HepG2 (cell line): ENCODE data around the gene C22orf15. TPM values are rescaled to one million over a fixed set of nuclear protein-coding genes. Genes with fewer than 3 reads are reported as not detected.

Source experiments
- ATAC-seq: fragments of 200-7000 bp; cut with Tn5 transposase; 3 replicates; pipeline ENCODE4 v1.9.1; 2020; ENCODE audit warnings: mild to moderate bottlenecking, moderate library complexity
- BruUV-seq: library from RNA; stranded (reverse); fragments of 400-500 nt; replicated peaks from 2 replicates; lab custom pipeline; 2021; lab: Mats Ljungman, UMichigan
- CTCF ChIA-PET: fragments of 300-600 bp; formaldehyde crosslinking; extraction: SDS; loops from one replicate; lab custom pipeline; 2021; ENCODE audit warnings: low total read pairs, inconsistent platforms, low intra/inter-chr PET ratio; lab: Yijun Ruan, JAX
- POLR2A ChIA-PET: fragments of 350-600 bp; sonication (Branson Sonifier 250); formaldehyde crosslinking; loops from one replicate; lab custom pipeline; 2020; ENCODE audit warnings: antibody characterized with exemption, inconsistent platforms; lab: Yijun Ruan, JAX
- DNase-seq: peaks from one replicate; pipeline ENCODE4 v3.0.0-alpha.2; 2015; ENCODE audit warnings: low spot score
- FAIRE-seq: peaks from 3 replicates; lab custom pipeline; 2011; peaks lifted over from hg19 to GRCh38; lab: Jason Lieb, UNC
- H2AFZ ChIP-seq: one replicate; pipeline ENCODE4 v1.6.1; 2011; ENCODE audit warnings: low read length, inconsistent platforms
- H3K27ac ChIP-seq: fragments of 300-600 bp; 3 replicates; pipeline ENCODE4 v1.8.0; 2011; ENCODE audit warnings: mixed run types, mild to moderate bottlenecking, mixed read lengths, low read length, inconsistent platforms; ENCODE audit not compliant: insufficient read depth; ENCODE audit errors: extremely low read length
- H3K27me3 ChIP-seq, 2 experiments: fragments of 200-600 bp in 1 of 2; 2 replicates in 1 of 2; 3 replicates in 1 of 2; pipeline versions ENCODE4 v1.6.0 to v1.8.0; 2011; ENCODE audit warnings: low read length in 2 of 2, mild to moderate bottlenecking in 2 of 2, moderate library complexity in 2 of 2, inconsistent platforms in 1 of 2; ENCODE audit not compliant: insufficient read depth in 2 of 2, control insufficient read depth in 1 of 2
- H3K36me3 ChIP-seq, 2 experiments: fragments of 200-600 bp in 1 of 2; replicated peaks in 1 of 2; 2 replicates in 1 of 2; 3 replicates in 1 of 2; pipeline versions ENCODE4 v1.5.1 to v1.8.0; 2011; ENCODE audit warnings: low read length in 2 of 2, inconsistent platforms in 1 of 2; ENCODE audit not compliant: insufficient read depth in 2 of 2, control insufficient read depth in 1 of 2
- H3K4me1 ChIP-seq: 2 replicates; pipeline ENCODE4 v1.5.1; 2012; ENCODE audit warnings: low read length, inconsistent platforms; ENCODE audit not compliant: insufficient read depth
- H3K4me2 ChIP-seq: 2 replicates; pipeline ENCODE4 v1.6.0; 2011; ENCODE audit warnings: low read depth, low read length, inconsistent platforms
- H3K4me3 ChIP-seq, 3 experiments: fragments of 200-600 bp in 1 of 3; sonication (generic), shearing (Covaris generic) in 1 of 3; replicated peaks in 1 of 3; 2 replicates each; pipeline ENCODE4 v1.5.1; 2011 to 2016; ENCODE audit warnings: low read length in 3 of 3, inconsistent platforms in 2 of 3, low read depth in 2 of 3, mild to moderate bottlenecking in 2 of 3, control low read depth in 1 of 3, mixed read lengths in 1 of 3; ENCODE audit not compliant: insufficient read depth in 1 of 3
- H3K79me2 ChIP-seq: one replicate; pipeline ENCODE4 v1.6.1; 2011; ENCODE audit warnings: low read length, inconsistent platforms; ENCODE audit not compliant: insufficient read depth
- H3K9ac ChIP-seq: 2 replicates; pipeline ENCODE4 v1.6.0; 2011; ENCODE audit warnings: mild to moderate bottlenecking, low read depth, low read length, inconsistent platforms; ENCODE audit not compliant: insufficient read depth
- H3K9me3 ChIP-seq: 2 replicates; pipeline ENCODE4 v1.5.1; 2012; ENCODE audit warnings: mild to moderate bottlenecking, low read length
- H4K20me1 ChIP-seq: 2 replicates; pipeline ENCODE4 v1.6.0; 2011; ENCODE audit warnings: inconsistent platforms, mild to moderate bottlenecking, low read length, moderate library complexity; ENCODE audit not compliant: insufficient read depth
- AHDC1 ChIP-seq: sonication (generic); formaldehyde crosslinking; IDR thresholded peaks from 2 replicates; pipeline ENCODE4 v1.5.1; 2020; ENCODE audit warnings: mild to moderate bottlenecking, missing genetic modification reagents, borderline replicate concordance
- NFIC ChIP-seq: IDR thresholded peaks from 2 replicates; pipeline ENCODE4 v1.6.1; 2012; ENCODE audit warnings: mild to moderate bottlenecking, low read length, inconsistent platforms
- ZC3H13 ChIP-seq: sonication (generic); formaldehyde crosslinking; IDR thresholded peaks from 2 replicates; pipeline ENCODE4 v1.8.1; 2023; ENCODE audit warnings: mild to moderate bottlenecking, missing genetic modification reagents, moderate library complexity
- ZNF33A ChIP-seq: sonication (generic); formaldehyde crosslinking; IDR thresholded peaks from 2 replicates; pipeline ENCODE4 v1.5.1; 2020; ENCODE audit warnings: missing genetic modification reagents, mild to moderate bottlenecking, moderate library complexity, borderline replicate concordance
- ZNF350 ChIP-seq: sonication (generic); formaldehyde crosslinking; IDR thresholded peaks from 2 replicates; pipeline ENCODE4 v1.4.0; 2020; ENCODE audit warnings: mild to moderate bottlenecking, low read depth, missing genetic modification reagents, borderline replicate concordance
- ZNF562 ChIP-seq: sonication (generic); formaldehyde crosslinking; IDR thresholded peaks from 2 replicates; pipeline ENCODE4 v1.8.0; 2022; ENCODE audit warnings: missing genetic modification reagents, borderline replicate concordance
- ZNF652 ChIP-seq: IDR thresholded peaks from 2 replicates; pipeline ENCODE4 v1.6.1; 2016; ENCODE audit warnings: low read depth, borderline replicate concordance
- WGBS: methylation state at CpG from one replicate; pipeline ENCODE4 v1.1.6; 2017; ENCODE audit warnings: low lambda C conversion rate; 5-methylcytosine and 5-hydroxymethylcytosine counted together
- in situ Hi-C: cut with HindIII; loops from 2 replicates; pipeline ENCODE4 v1.10.0; 2017; ENCODE audit warnings: low pct_unique_long_range_greater_than_20kb; ENCODE audit not compliant: extremely low pct_ligation_motif_present
- intact Hi-C: fragments of 100-400 bp; cut with micrococcal nuclease; formaldehyde crosslinking; loops from one replicate; pipeline ENCODE4 v1.10.0; 2022; ENCODE audit not compliant: unreplicated experiment
- polyA plus RNA-seq, 8 experiments: library from polyadenylated mRNA; depleted of rRNA in 3 of 8; stranded (reverse) in 7 of 8; unstranded in 1 of 8; fragments of >200 nt; fragmentation: Illumina TruSeq in 4 of 8; extraction: Trizol in 4 of 8; gene quantifications; 2 replicates each; pipeline versions ENCODE4 v1.2.1 to v1.2.3, GENCODE V29; 2011 to 2016; ENCODE audit warnings: low read depth in 4 of 8, missing spikeins in 1 of 8, mixed read lengths in 1 of 8; ENCODE audit not compliant: insufficient read depth in 1 of 8
- total RNA-seq, 5 experiments: library from RNA; depleted of rRNA; stranded (reverse); fragments of >200 nt; fragmentation: Illumina TruSeq; extraction: Trizol; gene quantifications; 2 replicates each; pipeline ENCODE4 v1.2.3, GENCODE V29; 2016; ENCODE audit warnings: low read depth in 1 of 5

The C22orf15 gene
- total and polyA plus RNA-seq, 2 of the 13 experiments (the other 11 are each of a cell fraction or from before 2014, with no cell fraction given) = not detected

GRCh38 chr22:23787910-23788309 is 25.1 kb downstream of the C22orf15 start:
- Histone ChIP-seq H3K79me2 (peaks cover 51% of the 10 kb centered on the region), H3K4me3 (peak overlapping the region; percentile 84 to 92 (median 90)), H3K36me3 (peaks cover 11 to 16% of the 10 kb centered on the region in 2 experiments), H3K4me2 (peak overlapping the region; percentile 99), H3K9me3 (no peaks in the 10 kb centered on the region), H3K9ac (peak overlapping the region; percentile 99), H3K27me3 (no peaks in the 10 kb centered on the region), H3K4me1 (peaks cover 62% of the 10 kb centered on the region), H2AFZ (no peak overlapping the region), H4K20me1 (peaks cover 23% of the 10 kb centered on the region), H3K27ac (peak overlapping the region; percentile 99)
- BruUV-seq = TSS peak; percentile 63
- WGBS = 63% methylated on average over 3 of the region's 3 CpGs
- ATAC-seq (no peak), FAIRE-seq (no peak), DNase-seq (no peak)
- 0 out of 2 replicates have a peak, but pooled peaks have one; percentile 7 for TF ChIP-seq ZNF350 (CRISPR knock-in tag)
- peak; percentile 50; the same call in 1 of the 2 replicates for TF ChIP-seq ZNF652 (CRISPR knock-in tag)
- 0 out of 2 replicates have a peak, but pooled peaks have one; percentile 73 for TF ChIP-seq ZNF33A (CRISPR knock-in tag)
- no peak for TF ChIP-seq NFIC
- TF ChIP-seq AHDC1 (CRISPR knock-in tag) = 0 out of 2 replicates have a peak, but pooled peaks have one; percentile 23
- no peak for TF ChIP-seq ZC3H13 (CRISPR knock-in tag)
- no peak for TF ChIP-seq ZNF562 (CRISPR knock-in tag)
- intact Hi-C loops (loop anchor here (5.0 kb wide), 1 partner anchor 69 kb away; the partner anchor contains the start of gene SLC2A11), in situ Hi-C loops (no loop called here)
- ChIA-PET CTCF (no interaction called here), POLR2A (interaction anchor here (0.6 to 7.1 kb wide), 4 partner anchors 12 to 29 kb away, joined by 4 to 201 read pairs (median 50); partner anchors contain the start of genes CHCHD10 and MMP11)
